GM23248 (cell line): ENCODE results near the gene CHERP.

Source experiments
- EZH2 ChIP-seq: fragments of 200-600 bp; sonication (generic); IDR thresholded peaks from 2 replicates; pipeline ENCODE4 v1.6.1; 2018; ENCODE audit warnings: antibody characterized with exemption, mild to moderate bottlenecking; ENCODE audit not compliant: insufficient read depth, poor library complexity, severe bottlenecking
- EZH2phosphoT487 ChIP-seq: fragments of 200-600 bp; sonication (generic); IDR thresholded peaks from 2 replicates; pipeline ENCODE4 v1.6.1; 2018; ENCODE audit warnings: antibody characterized with exemption, moderate library complexity, mild to moderate bottlenecking, low read depth; ENCODE audit not compliant: insufficient read depth

- TF ChIP-seq EZH2 (no peak), EZH2phosphoT487 (no peak)
These were observed 21.1 kb downstream of the CHERP start for GRCh38 chr19:16520986-16521624.
